ENCODE measurements around the gene MYO18A. TPM values are rescaled to one million over a fixed set of nuclear protein-coding genes. Genes with fewer than 3 reads are reported as not detected.
A peak's percentile ranks its signal among the peaks of the same experiment; 100 is the strongest.

Gene MYO18A
- total and polyA plus RNA-seq, 10 of the 15 experiments (the other 5 are each of a cell fraction or from before 2014, with no cell fraction given), result 2.9 to 66.0 (median 24.5) TPM

DNA sequence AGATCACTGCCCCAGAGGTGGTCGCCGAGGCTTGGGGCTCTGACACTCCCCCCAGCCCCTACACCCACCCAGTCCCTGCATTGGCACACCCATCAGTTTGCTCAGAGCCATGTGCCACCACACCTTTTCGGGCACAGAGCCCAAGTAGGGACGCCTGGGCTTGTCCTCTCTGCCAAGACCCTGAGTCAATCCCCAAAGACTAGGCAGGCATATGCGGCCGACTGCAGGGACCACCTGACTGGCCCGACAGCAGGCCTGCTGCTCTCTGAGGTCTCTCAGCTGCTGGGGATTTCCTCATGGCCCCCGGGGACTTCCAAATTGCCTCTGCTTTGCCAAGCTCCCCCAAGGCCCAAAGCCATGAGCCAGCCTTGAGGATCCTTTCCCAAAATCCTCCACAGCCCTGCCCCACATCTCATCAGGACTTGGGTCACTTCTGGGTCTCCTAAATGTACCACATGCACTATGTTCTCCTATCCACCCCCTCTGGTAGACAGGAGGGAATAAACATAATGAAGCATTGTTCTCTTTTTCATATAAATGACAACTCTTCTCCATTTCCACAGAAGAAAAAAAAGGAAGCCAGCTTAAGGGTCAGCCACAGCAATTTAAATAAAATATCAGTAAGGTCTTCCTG, 30.6 kb downstream of the MYO18A start (continued):
- TF ChIP-seq, protein P1, sequence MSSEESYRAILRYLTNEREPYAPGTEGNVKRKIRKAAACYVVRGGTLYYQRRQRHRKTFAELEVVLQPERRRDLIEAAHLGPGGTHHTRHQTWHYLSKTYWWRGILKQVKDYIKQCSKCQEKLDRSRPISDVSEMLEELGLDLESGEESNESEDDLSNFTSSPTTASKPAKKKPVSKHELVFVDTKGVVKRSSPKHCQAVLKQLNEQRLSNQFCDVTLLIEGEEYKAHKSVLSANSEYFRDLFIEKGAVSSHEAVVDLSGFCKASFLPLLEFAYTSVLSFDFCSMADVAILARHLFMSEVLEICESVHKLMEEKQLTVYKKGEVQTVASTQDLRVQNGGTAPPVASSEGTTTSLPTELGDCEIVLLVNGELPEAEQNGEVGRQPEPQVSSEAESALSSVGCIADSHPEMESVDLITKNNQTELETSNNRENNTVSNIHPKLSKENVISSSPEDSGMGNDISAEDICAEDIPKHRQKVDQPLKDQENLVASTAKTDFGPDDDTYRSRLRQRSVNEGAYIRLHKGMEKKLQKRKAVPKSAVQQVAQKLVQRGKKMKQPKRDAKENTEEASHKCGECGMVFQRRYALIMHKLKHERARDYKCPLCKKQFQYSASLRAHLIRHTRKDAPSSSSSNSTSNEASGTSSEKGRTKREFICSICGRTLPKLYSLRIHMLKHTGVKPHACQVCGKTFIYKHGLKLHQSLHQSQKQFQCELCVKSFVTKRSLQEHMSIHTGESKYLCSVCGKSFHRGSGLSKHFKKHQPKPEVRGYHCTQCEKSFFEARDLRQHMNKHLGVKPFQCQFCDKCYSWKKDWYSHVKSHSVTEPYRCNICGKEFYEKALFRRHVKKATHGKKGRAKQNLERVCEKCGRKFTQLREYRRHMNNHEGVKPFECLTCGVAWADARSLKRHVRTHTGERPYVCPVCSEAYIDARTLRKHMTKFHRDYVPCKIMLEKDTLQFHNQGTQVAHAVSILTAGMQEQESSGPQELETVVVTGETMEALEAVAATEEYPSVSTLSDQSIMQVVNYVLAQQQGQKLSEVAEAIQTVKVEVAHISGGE (CRISPR knock-in tag; IDR thresholded peaks at IDR 0.05), result no peak
- TF ChIP-seq NBN (IDR thresholded peaks at IDR 0.05) (no peak), HDAC2 (IDR thresholded peaks at IDR 0.05) (no peak), SIX5 (IDR thresholded peaks at IDR 0.05; ENCODE audit: low read depth, low read length, severe bottlenecking) (no peak), CREB1 (IDR thresholded peaks at IDR 0.05; ENCODE audit: low read depth) (no peak), NR2F1 (conservative IDR thresholded peaks at IDR 0.05) (no peak), SPI1 (IDR thresholded peaks at IDR 0.05; ENCODE audit: borderline replicate concordance, insufficient read depth, low read depth, low read length) (0 out of 2 replicates have a peak, but pooled peaks have one; percentile 11), IKZF1 (conservative IDR thresholded peaks at IDR 0.05) (peak; percentile 71), POU2F2 (IDR thresholded peaks at IDR 0.05; ENCODE audit: borderline replicate concordance, low read depth, low read length) (no peak), CHD1 (IDR thresholded peaks at IDR 0.05; ENCODE audit: low read depth, low read length) (no peak), MTA3 (IDR thresholded peaks at IDR 0.05; ENCODE audit: borderline replicate concordance, low read length) (no peak), SMAD5 (IDR thresholded peaks at IDR 0.05; ENCODE audit: low read depth) (no peak), ZNF207 (IDR thresholded peaks at IDR 0.05; ENCODE audit: borderline replicate concordance) (no peak), HDGF (IDR thresholded peaks at IDR 0.05) (no peak), IRF4 (IDR thresholded peaks at IDR 0.05; ENCODE audit: low read depth, low read length) (no peak), ASH2L (IDR thresholded peaks at IDR 0.05; ENCODE audit: borderline replicate concordance, low read depth) (no peak), ZNF24 (IDR thresholded peaks at IDR 0.05) (no peak), ZNF384 (IDR thresholded peaks at IDR 0.05; ENCODE audit: borderline replicate concordance, low read depth, low read length) (no peak), TARDBP (IDR thresholded peaks at IDR 0.05; ENCODE audit: borderline replicate concordance) (no peak), RUNX3 (IDR thresholded peaks at IDR 0.05; ENCODE audit: low read length) (no peak), NFYB (IDR thresholded peaks at IDR 0.05; ENCODE audit: insufficient read depth, low read depth, low read length) (no peak), BHLHE40 (IDR thresholded peaks at IDR 0.05; ENCODE audit: borderline replicate concordance in 1 of 2, low read depth in 2 of 2, low read length in 1 of 2) (peak in 1 of 2 experiments; percentile 49; a peak in 1 of 4 replicates)
- TF ChIP-seq, protein P2, sequence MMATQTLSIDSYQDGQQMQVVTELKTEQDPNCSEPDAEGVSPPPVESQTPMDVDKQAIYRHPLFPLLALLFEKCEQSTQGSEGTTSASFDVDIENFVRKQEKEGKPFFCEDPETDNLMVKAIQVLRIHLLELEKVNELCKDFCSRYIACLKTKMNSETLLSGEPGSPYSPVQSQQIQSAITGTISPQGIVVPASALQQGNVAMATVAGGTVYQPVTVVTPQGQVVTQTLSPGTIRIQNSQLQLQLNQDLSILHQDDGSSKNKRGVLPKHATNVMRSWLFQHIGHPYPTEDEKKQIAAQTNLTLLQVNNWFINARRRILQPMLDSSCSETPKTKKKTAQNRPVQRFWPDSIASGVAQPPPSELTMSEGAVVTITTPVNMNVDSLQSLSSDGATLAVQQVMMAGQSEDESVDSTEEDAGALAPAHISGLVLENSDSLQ (IDR thresholded peaks at IDR 0.05), result 0 out of 2 replicates have a peak, but pooled peaks have one; percentile 35
- TF ChIP-seq, protein P3, sequence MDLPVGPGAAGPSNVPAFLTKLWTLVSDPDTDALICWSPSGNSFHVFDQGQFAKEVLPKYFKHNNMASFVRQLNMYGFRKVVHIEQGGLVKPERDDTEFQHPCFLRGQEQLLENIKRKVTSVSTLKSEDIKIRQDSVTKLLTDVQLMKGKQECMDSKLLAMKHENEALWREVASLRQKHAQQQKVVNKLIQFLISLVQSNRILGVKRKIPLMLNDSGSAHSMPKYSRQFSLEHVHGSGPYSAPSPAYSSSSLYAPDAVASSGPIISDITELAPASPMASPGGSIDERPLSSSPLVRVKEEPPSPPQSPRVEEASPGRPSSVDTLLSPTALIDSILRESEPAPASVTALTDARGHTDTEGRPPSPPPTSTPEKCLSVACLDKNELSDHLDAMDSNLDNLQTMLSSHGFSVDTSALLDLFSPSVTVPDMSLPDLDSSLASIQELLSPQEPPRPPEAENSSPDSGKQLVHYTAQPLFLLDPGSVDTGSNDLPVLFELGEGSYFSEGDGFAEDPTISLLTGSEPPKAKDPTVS (IDR thresholded peaks at IDR 0.05; ENCODE audit: low read depth, low read length), result no peak
- TF ChIP-seq, protein P4, sequence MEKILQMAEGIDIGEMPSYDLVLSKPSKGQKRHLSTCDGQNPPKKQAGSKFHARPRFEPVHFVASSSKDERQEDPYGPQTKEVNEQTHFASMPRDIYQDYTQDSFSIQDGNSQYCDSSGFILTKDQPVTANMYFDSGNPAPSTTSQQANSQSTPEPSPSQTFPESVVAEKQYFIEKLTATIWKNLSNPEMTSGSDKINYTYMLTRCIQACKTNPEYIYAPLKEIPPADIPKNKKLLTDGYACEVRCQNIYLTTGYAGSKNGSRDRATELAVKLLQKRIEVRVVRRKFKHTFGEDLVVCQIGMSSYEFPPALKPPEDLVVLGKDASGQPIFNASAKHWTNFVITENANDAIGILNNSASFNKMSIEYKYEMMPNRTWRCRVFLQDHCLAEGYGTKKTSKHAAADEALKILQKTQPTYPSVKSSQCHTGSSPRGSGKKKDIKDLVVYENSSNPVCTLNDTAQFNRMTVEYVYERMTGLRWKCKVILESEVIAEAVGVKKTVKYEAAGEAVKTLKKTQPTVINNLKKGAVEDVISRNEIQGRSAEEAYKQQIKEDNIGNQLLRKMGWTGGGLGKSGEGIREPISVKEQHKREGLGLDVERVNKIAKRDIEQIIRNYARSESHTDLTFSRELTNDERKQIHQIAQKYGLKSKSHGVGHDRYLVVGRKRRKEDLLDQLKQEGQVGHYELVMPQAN (conservative IDR thresholded peaks at IDR 0.05), result no peak; the same call in 1 of the 2 replicates

All from GM12878 (cell line).